T-helper 22 cell (primary cell): ENCODE data around the gene GPLD1.
"Not testable (repeated sequence)": the region's sequence is repeated elsewhere in the genome, so short reads cannot be mapped to it uniquely, and the experiment has no call there.

ENCODE experiments used
- DNase-seq: peaks from one replicate; pipeline ENCODE4 v3.0.0-alpha.2; 2020; ENCODE audit warnings: low read depth

GPLD1 gene

DNA sequence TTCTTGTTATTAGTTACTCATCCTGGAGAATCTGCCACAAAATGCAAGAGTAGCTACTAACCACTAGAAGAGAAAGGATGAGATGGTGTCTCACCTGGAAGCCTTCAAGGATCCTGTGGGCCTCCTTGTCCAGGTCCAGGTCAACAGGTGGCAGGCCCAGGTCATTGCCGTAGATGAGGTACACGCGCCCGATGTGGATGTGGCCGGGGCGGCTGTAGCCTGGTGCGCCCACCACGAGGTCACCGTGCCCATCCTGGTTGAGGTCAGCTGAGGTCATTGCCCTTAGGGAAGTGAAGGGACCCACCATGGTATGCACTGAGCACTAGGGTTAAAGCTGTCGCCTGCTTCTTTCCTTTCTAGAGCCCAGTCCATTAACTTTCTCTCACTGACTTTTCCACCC lies 35.5 kb downstream of the GPLD1 start:
- DNase-seq = no peak

GRCh38 chr6:24451581-24452388 lies 37.6 kb downstream of the GPLD1 start:
- DNase-seq = no peak

- no peak for DNase-seq
Measured at GRCh38 chr6:24448828-24449525, 40.4 kb downstream of the GPLD1 start.

GRCh38 chr6:24448396-24448795 lies 41.0 kb downstream of the GPLD1 start:
- DNase-seq = no peak

DNA sequence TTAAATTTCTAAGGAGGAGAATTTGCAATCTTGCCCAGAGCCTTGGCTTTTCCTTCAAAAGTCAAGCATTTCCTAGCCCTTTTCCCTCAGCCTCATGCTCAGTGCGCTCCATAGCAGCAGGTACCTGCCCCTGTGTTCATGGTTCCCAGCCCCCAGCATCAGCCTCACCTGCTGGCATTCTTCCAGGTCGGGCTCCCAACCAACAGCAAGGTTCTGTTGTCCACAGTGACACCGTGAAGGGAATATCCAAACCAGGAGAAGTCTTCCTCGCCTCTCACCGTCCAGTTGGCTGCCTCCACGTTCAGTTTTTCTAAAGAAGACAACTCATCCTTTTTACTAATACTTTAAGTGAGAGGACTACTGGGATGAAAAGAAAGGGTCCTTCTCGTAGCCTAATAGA lies 42.7 kb downstream of the GPLD1 start:
- no peak for DNase-seq

DNA sequence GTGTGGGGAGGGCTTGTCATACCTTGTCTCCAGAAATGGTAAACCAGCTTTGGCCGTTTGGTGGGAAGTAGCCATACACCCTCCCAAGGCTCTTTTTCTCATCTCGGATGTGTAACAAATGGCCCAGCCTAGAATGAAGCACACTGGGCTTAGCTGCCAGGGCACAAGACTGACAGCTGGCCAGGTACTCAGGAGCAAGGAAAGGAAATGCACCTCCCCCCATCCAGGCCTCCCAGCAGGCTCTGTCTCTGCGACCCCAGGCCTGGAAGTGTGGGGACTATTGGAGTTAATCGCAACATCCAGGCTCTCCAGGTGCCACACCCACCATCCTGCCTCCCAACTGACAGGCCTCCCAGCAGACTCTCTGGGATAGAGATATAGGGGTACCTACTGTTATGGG lies 43.7 kb downstream of the GPLD1 start:
- no peak for DNase-seq

DNA sequence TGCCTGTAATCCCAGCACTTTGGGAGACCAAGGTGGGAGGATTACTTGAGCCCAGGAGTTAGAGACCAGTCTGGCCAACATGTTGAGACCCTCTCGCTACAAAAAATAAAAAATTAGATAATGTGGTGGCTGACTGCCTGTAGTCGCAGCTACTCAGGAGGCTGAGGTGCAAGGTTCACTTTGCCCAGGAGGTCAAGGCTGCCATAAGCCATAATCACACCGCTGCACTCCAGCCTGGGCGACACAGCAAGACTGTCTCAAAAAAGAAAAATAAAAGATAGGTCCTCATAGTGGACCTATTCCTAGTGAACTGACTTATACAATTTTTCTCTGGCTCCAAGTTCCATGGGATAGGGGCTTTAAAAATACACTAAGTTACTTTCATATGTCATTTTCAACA lies 44.8 kb downstream of the GPLD1 start:
- DNase-seq = no peak

- no peak for DNase-seq
Measured at GRCh38 chr6:24441599-24441904, 47.8 kb downstream of the GPLD1 start.

DNA sequence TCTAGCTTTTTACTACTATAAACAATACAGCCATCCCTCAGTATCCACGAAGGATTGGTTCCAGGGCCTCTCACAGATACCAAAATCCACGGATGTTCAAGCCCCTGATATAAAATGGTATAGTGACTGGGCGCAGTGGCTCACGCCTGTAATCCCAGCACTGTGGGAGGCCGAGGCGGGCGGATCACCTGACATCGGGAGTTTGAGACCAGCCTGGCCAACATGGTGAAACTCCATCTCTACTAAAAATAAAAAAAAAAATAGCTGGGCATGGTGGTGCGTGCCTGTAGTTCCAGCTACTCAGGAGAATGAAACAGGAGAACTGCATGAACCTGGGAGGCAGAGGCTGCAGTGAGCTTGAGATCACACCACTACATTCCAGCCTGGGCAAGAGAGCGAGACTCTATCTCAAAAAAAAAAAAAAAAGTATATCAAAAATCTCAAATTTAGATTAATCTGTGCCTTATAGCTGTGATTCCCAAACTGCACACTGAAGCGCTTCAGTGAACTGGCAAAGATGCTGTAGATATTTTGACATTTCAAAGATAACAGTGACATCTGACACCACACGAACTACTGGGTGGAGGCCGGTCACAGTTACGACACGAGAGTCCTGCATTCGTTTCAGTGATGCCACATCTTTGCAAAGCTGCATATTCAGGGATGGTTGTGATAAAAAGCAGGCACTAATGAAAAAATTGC lies 48.3 kb downstream of the GPLD1 start:
- no peak for DNase-seq

GRCh38 chr6:24439858-24440539 lies 49.4 kb downstream of the GPLD1 start:
- DNase-seq = no peak

- DNase-seq = no peak
Measured at GRCh38 chr6:24436979-24437378, 52.4 kb downstream of the GPLD1 start.

- no peak for DNase-seq
Measured at GRCh38 chr6:24432611-24433010, 56.8 kb downstream of the GPLD1 start.

DNA sequence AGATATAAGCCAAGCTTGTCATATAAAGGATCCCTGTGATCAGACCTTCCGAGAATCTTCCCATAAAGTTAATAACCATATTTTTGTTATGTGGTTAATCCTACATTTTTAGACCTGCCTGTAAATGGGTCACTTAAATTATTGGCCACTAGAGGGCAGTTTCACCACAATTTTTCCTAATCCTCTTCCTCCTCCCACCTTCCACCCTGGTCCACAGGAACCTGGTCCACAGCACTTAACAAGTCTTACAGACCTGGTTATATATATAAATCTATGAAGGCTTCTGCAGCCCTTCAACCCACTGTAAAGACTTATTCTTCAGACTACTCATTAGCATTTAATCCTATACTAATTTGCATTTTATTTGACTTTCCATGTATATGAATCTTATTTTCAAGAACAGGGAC lies 58.3 kb downstream of the GPLD1 start:
- no peak for DNase-seq

DNA sequence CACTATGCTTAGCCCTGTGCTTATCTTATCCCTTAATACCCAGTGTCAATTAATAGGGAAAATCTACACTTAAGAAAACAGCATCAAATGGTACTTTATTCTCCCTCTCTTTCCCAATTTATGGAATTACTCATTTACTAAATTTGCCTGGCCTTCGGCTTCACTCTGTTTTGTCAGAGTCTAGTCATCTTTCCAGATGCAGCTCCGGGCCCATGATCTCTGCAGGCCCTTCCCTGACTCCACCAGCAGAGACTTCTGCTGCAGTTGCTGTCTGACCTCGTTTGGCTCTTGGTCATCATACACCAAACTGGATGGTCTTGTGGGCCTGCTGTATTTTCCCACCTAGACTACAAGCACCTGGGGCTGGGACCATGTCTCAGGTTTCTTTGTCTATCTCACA lies 59.3 kb downstream of the GPLD1 start:
- no peak for DNase-seq

GRCh38 chr6:24429146-24429545 lies 60.2 kb downstream of the GPLD1 start:
- DNase-seq = no peak

DNA sequence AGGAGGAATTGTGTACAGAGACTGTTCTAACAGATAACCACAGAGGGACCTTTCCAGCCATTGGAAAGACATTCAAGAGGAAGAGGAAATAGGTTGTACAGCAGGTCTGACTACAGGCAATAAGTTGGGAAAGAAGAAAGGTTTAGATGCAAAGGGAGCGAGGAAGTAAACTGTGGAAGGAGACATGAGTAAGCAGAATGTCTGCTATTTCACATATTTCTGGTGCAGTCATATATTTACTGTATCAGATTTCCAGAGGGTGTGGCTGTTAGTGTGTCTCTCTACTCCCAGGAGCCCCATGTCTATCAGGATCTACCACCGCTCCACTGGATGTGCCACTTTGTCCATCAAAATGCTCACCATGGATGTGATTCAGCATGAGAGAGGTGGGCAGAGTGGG lies 60.8 kb downstream of the GPLD1 start:
- DNase-seq = no peak

DNA sequence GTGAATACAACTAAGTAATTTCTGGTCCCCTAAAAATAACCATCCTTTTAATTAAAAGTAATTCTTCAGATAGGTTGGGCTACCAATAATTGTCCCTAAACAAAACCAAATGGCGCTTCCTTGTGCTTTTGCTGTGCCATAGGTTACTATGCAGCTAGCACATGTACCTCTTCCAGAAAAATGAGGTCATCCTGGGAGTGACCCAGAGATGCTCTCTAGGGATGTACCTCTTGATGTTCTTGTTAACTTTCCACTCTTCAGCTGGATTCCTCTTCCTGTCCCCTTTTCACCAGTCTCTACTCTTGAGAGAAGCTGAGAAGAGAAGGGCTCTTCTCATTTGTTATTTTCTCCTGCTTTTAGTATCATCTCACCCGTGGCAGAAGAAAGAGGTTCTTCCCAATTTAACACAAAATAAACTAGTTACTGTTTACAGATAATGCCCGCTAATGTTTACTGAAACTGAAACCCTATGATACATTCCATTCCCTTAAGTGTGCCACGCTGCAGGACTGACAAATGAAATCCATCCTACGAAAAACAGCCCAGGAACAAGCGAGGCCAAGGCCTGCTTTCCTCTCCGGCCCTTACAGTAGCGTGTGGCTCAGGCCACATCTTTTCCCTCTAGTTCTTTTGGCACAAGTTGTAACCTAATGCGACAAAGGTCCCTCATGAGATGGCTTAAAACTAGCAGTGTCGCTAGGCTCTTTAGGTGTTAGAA lies 62.5 kb downstream of the GPLD1 start:
- DNase-seq = no peak

- no peak for DNase-seq
Measured at GRCh38 chr6:24425091-24425490, 64.3 kb downstream of the GPLD1 start.

DNA sequence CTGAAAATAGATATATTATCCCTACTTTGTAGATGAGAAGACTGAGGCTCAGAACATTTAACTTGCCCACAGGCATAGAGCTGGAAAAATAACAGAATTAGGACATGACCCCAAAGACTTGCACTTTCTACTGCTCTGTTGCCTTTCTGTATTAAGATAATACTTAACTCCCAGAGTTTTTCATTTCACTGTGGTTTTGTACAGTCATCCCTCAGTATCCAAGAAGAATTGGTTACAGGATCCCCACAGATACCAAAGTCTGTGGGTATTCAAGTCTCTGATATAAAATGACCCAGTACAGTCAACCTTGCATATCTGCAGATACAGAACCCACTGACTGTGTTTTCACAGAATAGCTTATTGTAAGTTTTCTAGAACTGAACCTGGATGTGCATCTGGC lies 69.9 kb downstream of the GPLD1 start:
- DNase-seq = no peak

GRCh38 chr6:24415753-24416152 lies 73.6 kb downstream of the GPLD1 start:
- DNase-seq = no peak

DNA sequence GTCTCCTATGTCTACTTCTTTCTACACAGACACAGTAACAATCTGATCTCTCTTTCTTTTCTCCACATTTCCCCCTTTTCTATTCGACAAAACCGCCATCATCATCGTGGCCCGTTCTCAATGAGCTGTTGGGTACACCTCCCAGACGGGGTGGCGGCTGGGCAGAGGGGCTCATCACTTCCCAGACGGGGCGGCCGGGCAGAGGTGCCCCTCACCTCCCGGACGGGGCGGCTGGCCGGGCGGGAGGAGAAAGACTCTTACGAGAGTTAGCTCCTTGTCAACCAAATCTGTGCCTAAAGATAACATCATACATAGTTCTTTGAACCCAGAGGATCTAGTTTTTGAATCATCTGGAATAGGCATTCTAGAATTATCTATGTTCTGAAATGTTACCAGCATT lies 74.8 kb downstream of the GPLD1 start:
- not testable (repeated sequence) for DNase-seq

- DNase-seq = no peak
Measured at GRCh38 chr6:24412294-24412693, 77.1 kb downstream of the GPLD1 start.
